Central memory CD8-positive, alpha-beta T cell (primary cell): ENCODE data around the gene PCDHB13.
"Not testable (repeated sequence)": the region's sequence is repeated elsewhere in the genome, so short reads cannot be mapped to it uniquely, and the experiment has no call there.

Experiments
- ATAC-seq: fragments of 150-1000 bp; cut with Tn5 transposase; replicated peaks from 2 replicates; pipeline ENCODE4 v1.10.0; 2022; ENCODE audit warnings: mild to moderate bottlenecking, moderate FRiP score, moderate number of reproducible peaks; ENCODE audit not compliant: poor library complexity, severe bottlenecking; ENCODE audit errors: extremely low read depth
- DNase-seq, 2 donors: peaks; one replicate each; pipeline ENCODE4 v3.0.0; 2021; ENCODE audit warnings: low spot score in 2 of 2
- H3K27ac Mint-ChIP-seq: one replicate; pipeline ENCODE4 v1.8.0; 2022; ENCODE audit warnings: low read depth, mild to moderate bottlenecking, moderate library complexity, mixed read lengths
- H3K27me3 Mint-ChIP-seq: one replicate; pipeline ENCODE4 v1.8.0; 2022; ENCODE audit warnings: mixed read lengths
- H3K36me3 Mint-ChIP-seq: one replicate; pipeline ENCODE4 v1.8.0; 2022; ENCODE audit warnings: mild to moderate bottlenecking, moderate library complexity, mixed read lengths; ENCODE audit not compliant: insufficient read depth
- H3K4me1 Mint-ChIP-seq: one replicate; pipeline ENCODE4 v1.8.0; 2022; ENCODE audit warnings: mixed read lengths
- H3K4me3 Mint-ChIP-seq: one replicate; pipeline ENCODE4 v1.8.0; 2022; ENCODE audit warnings: mild to moderate bottlenecking, moderate library complexity, mixed read lengths
- H3K9me3 Mint-ChIP-seq: one replicate; pipeline ENCODE4 v1.8.0; 2022; ENCODE audit warnings: mixed read lengths

Gene PCDHB13

GRCh38 chr5:141188682-141189081 is 25.0 kb upstream of the PCDHB13 start:
- H3K4me3 Mint-ChIP-seq, ATAC-seq, H3K27ac Mint-ChIP-seq, H3K36me3 Mint-ChIP-seq, H3K9me3 Mint-ChIP-seq, DNase-seq: not testable (repeated sequence)
- Mint-ChIP-seq H3K27me3 (peaks cover 81% of the 10 kb centered on the region), H3K4me1 (peaks cover 12% of the 10 kb centered on the region)

- not testable (repeated sequence) for H3K4me3 Mint-ChIP-seq, H3K36me3 Mint-ChIP-seq, ATAC-seq, DNase-seq, H3K9me3 Mint-ChIP-seq, H3K27ac Mint-ChIP-seq
- peaks cover 12% of the 10 kb centered on the region for H3K4me1 Mint-ChIP-seq
- peaks cover 80% of the 10 kb centered on the region for H3K27me3 Mint-ChIP-seq
These were observed 24.6 kb upstream of the PCDHB13 start for GRCh38 chr5:141189131-141189530.

- H3K27me3 Mint-ChIP-seq, result peaks cover 67% of the 10 kb centered on the region
- ATAC-seq (no peak), DNase-seq (no peak)
- no peak within 1 kb of the TSS for H3K4me3 Mint-ChIP-seq
- peaks cover 6% of the 10 kb centered on the region for H3K4me1 Mint-ChIP-seq
- H3K9me3 Mint-ChIP-seq, result peaks cover 10% of the 10 kb centered on the region
- peaks cover 2% of the 10 kb centered on the region for H3K36me3 Mint-ChIP-seq
- no peak within 1 kb of the TSS for H3K27ac Mint-ChIP-seq
These were observed 21.5 kb upstream of the PCDHB13 start, which contains the start of gene PCDHB10 for GRCh38 chr5:141192110-141192725. TSS of gene PCDHB10 (plus strand) at chr5:141192353. CDS start at chr5:141192553, 200 bp downstream.

GRCh38 chr5:141194332-141194731 is 19.4 kb upstream of the PCDHB13 start:
- not testable (repeated sequence) for DNase-seq, H3K4me1 Mint-ChIP-seq, H3K4me3 Mint-ChIP-seq, H3K36me3 Mint-ChIP-seq, ATAC-seq, H3K27ac Mint-ChIP-seq
- Mint-ChIP-seq H3K27me3 (peaks cover 74% of the 10 kb centered on the region), H3K9me3 (peaks cover 22% of the 10 kb centered on the region)

- peaks cover 59% of the 10 kb centered on the region for H3K27me3 Mint-ChIP-seq
- no peak for ATAC-seq
- no peaks in the 10 kb centered on the region for H3K4me1 Mint-ChIP-seq
- peaks cover 22% of the 10 kb centered on the region for H3K9me3 Mint-ChIP-seq
- DNase-seq, result no peak
- H3K4me3 Mint-ChIP-seq, result no peak overlapping the region
- no peak overlapping the region for H3K27ac Mint-ChIP-seq
- H3K36me3 Mint-ChIP-seq, result no peaks in the 10 kb centered on the region
These were observed 17.4 kb upstream of the PCDHB13 start for GRCh38 chr5:141196363-141196762.

- ATAC-seq (no peak), DNase-seq (no peak)
- Mint-ChIP-seq H3K9me3 (peaks cover 22% of the 10 kb centered on the region), H3K36me3 (no peaks in the 10 kb centered on the region), H3K27me3 (peaks cover 55% of the 10 kb centered on the region), H3K27ac (no peak within 1 kb of the TSS), H3K4me1 (no peaks in the 10 kb centered on the region), H3K4me3 (no peak within 1 kb of the TSS)
These were observed 14.1 kb upstream of the PCDHB13 start, which contains the start of gene PCDHB11 for GRCh38 chr5:141199359-141200235. TSS of gene PCDHB11 (plus strand) at chr5:141199627. CDS start at chr5:141199775, 148 bp downstream.

GRCh38 chr5:141201126-141201525 is 12.6 kb upstream of the PCDHB13 start:
- peaks cover 71% of the 10 kb centered on the region for H3K27me3 Mint-ChIP-seq
- H3K36me3 Mint-ChIP-seq, H3K4me3 Mint-ChIP-seq, ATAC-seq, H3K27ac Mint-ChIP-seq, H3K4me1 Mint-ChIP-seq, DNase-seq: not testable (repeated sequence)
- H3K9me3 Mint-ChIP-seq, result peaks cover 22% of the 10 kb centered on the region

- Mint-ChIP-seq H3K9me3 (peaks cover 17% of the 10 kb centered on the region), H3K27me3 (peaks cover 71% of the 10 kb centered on the region)
- H3K4me3 Mint-ChIP-seq, H3K27ac Mint-ChIP-seq, DNase-seq, H3K4me1 Mint-ChIP-seq, H3K36me3 Mint-ChIP-seq, ATAC-seq: not testable (repeated sequence)
These were observed 12.1 kb upstream of the PCDHB13 start for GRCh38 chr5:141201646-141202045.

- DNase-seq (no peak), ATAC-seq (no peak)
- Mint-ChIP-seq H3K4me3 (no peak within 1 kb of the TSS), H3K27ac (no peak within 1 kb of the TSS), H3K9me3 (no peaks in the 10 kb centered on the region), H3K4me1 (no peaks in the 10 kb centered on the region), H3K27me3 (peaks cover 89% of the 10 kb centered on the region), H3K36me3 (no peaks in the 10 kb centered on the region)
These were observed 5.2 kb upstream of the PCDHB13 start, which contains the start of gene PCDHB12 for GRCh38 chr5:141208478-141208877. TSS of gene PCDHB12 (plus strand) at chr5:141208719. CDS start at chr5:141208908, 189 bp downstream.

- H3K27me3 Mint-ChIP-seq, result peaks cover 80% of the 10 kb centered on the region
- not testable (repeated sequence) for H3K36me3 Mint-ChIP-seq, H3K9me3 Mint-ChIP-seq, H3K4me3 Mint-ChIP-seq, H3K27ac Mint-ChIP-seq, ATAC-seq, DNase-seq, H3K4me1 Mint-ChIP-seq
These were observed 3.4 kb upstream of the PCDHB13 start for GRCh38 chr5:141210281-141210680.

- DNase-seq, ATAC-seq, H3K36me3 Mint-ChIP-seq, H3K4me1 Mint-ChIP-seq, H3K4me3 Mint-ChIP-seq, H3K9me3 Mint-ChIP-seq, H3K27ac Mint-ChIP-seq: not testable (repeated sequence)
- H3K27me3 Mint-ChIP-seq, result peaks cover 74% of the 10 kb centered on the region
These were observed 2.9 kb upstream of the PCDHB13 start for GRCh38 chr5:141210849-141211248.

- not testable (repeated sequence) for H3K27ac Mint-ChIP-seq, H3K36me3 Mint-ChIP-seq, H3K4me1 Mint-ChIP-seq, ATAC-seq, DNase-seq, H3K4me3 Mint-ChIP-seq, H3K9me3 Mint-ChIP-seq
- peaks cover 41% of the 10 kb centered on the region for H3K27me3 Mint-ChIP-seq
These were observed 864 bp downstream of the PCDHB13 start for GRCh38 chr5:141214583-141214982.
